Activated T-cell treated with anti-CD3 and anti-CD28 coated beads for 48 hours (primary cell): Measurements from ENCODE around the gene RAB6B.
A peak's percentile ranks its signal among the peaks of the same experiment; 100 is the strongest.

Experiments used
- DNase-seq: peaks from one replicate; pipeline ENCODE4 v3.0.0-alpha.2; 2020; ENCODE audit warnings: low read depth

The RAB6B gene

GRCh38 chr3:133930341-133930933 is 34.8 kb upstream of the RAB6B start:
- no peak for DNase-seq

GRCh38 chr3:133928903-133929607 is 33.4 kb upstream of the RAB6B start:
- no peak for DNase-seq

- DNase-seq: no peak
Measured at GRCh38 chr3:133928136-133928893, 32.6 kb upstream of the RAB6B start.

- DNase-seq: peak; percentile 68
Measured at GRCh38 chr3:133927540-133928066, 31.9 kb upstream of the RAB6B start.

GRCh38 chr3:133926736-133927539 is 31.3 kb upstream of the RAB6B start:
- DNase-seq: no peak

GRCh38 chr3:133925960-133926735 is 30.5 kb upstream of the RAB6B start:
- DNase-seq: no peak

GRCh38 chr3:133924041-133924440 is 28.4 kb upstream of the RAB6B start:
- DNase-seq: no peak

GRCh38 chr3:133921592-133921991 is 25.9 kb upstream of the RAB6B start:
- DNase-seq: no peak

- no peak for DNase-seq
Measured at GRCh38 chr3:133917144-133917543, 21.5 kb upstream of the RAB6B start.

GRCh38 chr3:133915685-133916658 is 20.3 kb upstream of the RAB6B start:
- no peak for DNase-seq

GRCh38 chr3:133914839-133915600 is 19.3 kb upstream of the RAB6B start:
- no peak for DNase-seq

- DNase-seq: no peak
Measured at GRCh38 chr3:133910422-133910821, 14.7 kb upstream of the RAB6B start.

- no peak for DNase-seq
Measured at GRCh38 chr3:133905376-133905775, 9.7 kb upstream of the RAB6B start.

- no peak for DNase-seq
Measured at GRCh38 chr3:133901847-133902246, 6.2 kb upstream of the RAB6B start.

GRCh38 chr3:133901083-133901482 is 5.4 kb upstream of the RAB6B start:
- DNase-seq: no peak

- no peak for DNase-seq
Measured at GRCh38 chr3:133899311-133899710, 3.6 kb upstream of the RAB6B start.

GRCh38 chr3:133897547-133897946 is 1.9 kb upstream of the RAB6B start:
- DNase-seq: no peak

- DNase-seq: no peak
Measured at GRCh38 chr3:133896002-133896761, 500 bp upstream of the RAB6B start.
